GM11168 (cell line): ENCODE measurements around the gene UPK3A.
"Not testable (repeated sequence)": the region's sequence is repeated elsewhere in the genome, so short reads cannot be mapped to it uniquely, and the experiment has no call there.

ENCODE experiments used
- in situ Hi-C: fragments of 300-500 bp; cut with MboI; formaldehyde crosslinking; loops from one replicate; pipeline ENCODE4 v1.12.0; 2022; ENCODE audit warnings: low sequenced_read_pairs; ENCODE audit not compliant: unreplicated experiment

UPK3A gene

GRCh38 chr22:45277720-45278119, 7.0 kb upstream of the UPK3A start:
- in situ Hi-C loops: not testable (repeated sequence)

- in situ Hi-C loops: no loop called here
Observed at GRCh38 chr22:45278125-45278524, 6.6 kb upstream of the UPK3A start.

GRCh38 chr22:45280587-45280980, 4.2 kb upstream of the UPK3A start:
- in situ Hi-C loops: no loop called here

- in situ Hi-C loops: no loop called here
Observed at GRCh38 chr22:45281010-45281409, 3.7 kb upstream of the UPK3A start.

GRCh38 chr22:45285263-45286058, 712 bp downstream of the UPK3A start:
- in situ Hi-C loops: no loop called here

- in situ Hi-C loops: no loop called here
Observed at GRCh38 chr22:45286854-45287551, 2.3 kb downstream of the UPK3A start.

- in situ Hi-C loops: no loop called here
Observed at GRCh38 chr22:45290410-45290936, 5.7 kb downstream of the UPK3A start.

GRCh38 chr22:45291061-45291930, 6.5 kb downstream of the UPK3A start:
- in situ Hi-C loops: no loop called here

- in situ Hi-C loops: no loop called here
Observed at GRCh38 chr22:45291931-45292290, 7.2 kb downstream of the UPK3A start.

GRCh38 chr22:45292731-45293442, 8.1 kb downstream of the UPK3A start:
- in situ Hi-C loops: no loop called here

GRCh38 chr22:45294030-45294429, 9.3 kb downstream of the UPK3A start:
- in situ Hi-C loops: no loop called here

- in situ Hi-C loops: not testable (repeated sequence)
Observed at GRCh38 chr22:45295004-45295403, 10.3 kb downstream of the UPK3A start.

- in situ Hi-C loops: no loop called here
Observed at GRCh38 chr22:45295492-45295891, 10.7 kb downstream of the UPK3A start.

GRCh38 chr22:45296628-45297297, 12.0 kb downstream of the UPK3A start:
- in situ Hi-C loops: no loop called here

GRCh38 chr22:45298934-45299505, 14.3 kb downstream of the UPK3A start:
- in situ Hi-C loops: no loop called here

- in situ Hi-C loops: no loop called here
Observed at GRCh38 chr22:45302751-45303150, 18.0 kb downstream of the UPK3A start.

- in situ Hi-C loops: no loop called here
Observed at GRCh38 chr22:45303181-45303580, 18.4 kb downstream of the UPK3A start.

GRCh38 chr22:45304971-45305370, 20.2 kb downstream of the UPK3A start:
- in situ Hi-C loops: no loop called here

GRCh38 chr22:45305456-45306075, 20.8 kb downstream of the UPK3A start:
- in situ Hi-C loops: no loop called here
